NCI-H1048 (cell line): Measurements from ENCODE around the gene CDRT4.

Source experiments
- DNase-seq: peaks from one replicate; lab custom pipeline; 2025; lab: John Stamatoyannopoulos, UW

Gene CDRT4

DNA sequence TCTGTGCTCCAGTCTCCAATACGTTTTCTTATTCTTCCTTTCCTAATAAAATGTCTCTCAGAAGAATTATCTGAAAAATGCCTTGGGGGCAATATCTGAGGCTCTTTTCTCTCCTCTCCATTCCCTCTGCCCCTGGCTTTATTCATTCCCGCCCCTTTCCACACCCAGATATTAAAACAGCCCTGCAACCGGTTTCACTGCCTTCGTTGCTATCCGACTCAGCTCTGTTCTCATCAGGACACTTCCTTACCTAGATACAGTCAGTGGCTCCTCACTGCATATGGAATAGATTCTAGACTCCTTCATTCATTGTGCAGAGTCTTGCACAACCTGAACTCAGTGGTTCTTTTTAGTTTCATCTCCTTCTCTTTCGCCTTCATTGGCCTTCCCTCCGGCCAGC is 74.0 kb downstream of the CDRT4 start:
- no peak for DNase-seq

DNA sequence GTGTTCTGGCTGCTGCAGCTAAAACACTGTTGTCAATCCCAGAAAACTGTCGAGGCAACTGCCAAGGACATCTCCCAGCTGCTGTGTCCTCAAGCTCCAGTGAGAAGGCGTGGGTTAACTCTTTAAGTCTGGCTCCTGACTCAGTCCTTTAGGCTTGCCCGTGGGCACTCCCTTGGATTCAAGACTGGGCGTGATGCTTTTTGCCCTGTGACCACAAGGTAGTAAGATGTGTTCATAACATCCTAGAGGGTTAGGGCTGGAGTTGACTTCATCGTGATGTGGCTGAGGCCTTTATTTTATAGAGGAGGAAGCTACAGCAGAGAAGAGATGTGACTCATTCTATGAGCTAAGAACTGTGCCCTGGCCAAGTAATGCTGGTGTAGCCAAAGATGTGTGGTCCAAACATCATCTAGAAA is 75.1 kb downstream of the CDRT4 start:
- no peak for DNase-seq

DNA sequence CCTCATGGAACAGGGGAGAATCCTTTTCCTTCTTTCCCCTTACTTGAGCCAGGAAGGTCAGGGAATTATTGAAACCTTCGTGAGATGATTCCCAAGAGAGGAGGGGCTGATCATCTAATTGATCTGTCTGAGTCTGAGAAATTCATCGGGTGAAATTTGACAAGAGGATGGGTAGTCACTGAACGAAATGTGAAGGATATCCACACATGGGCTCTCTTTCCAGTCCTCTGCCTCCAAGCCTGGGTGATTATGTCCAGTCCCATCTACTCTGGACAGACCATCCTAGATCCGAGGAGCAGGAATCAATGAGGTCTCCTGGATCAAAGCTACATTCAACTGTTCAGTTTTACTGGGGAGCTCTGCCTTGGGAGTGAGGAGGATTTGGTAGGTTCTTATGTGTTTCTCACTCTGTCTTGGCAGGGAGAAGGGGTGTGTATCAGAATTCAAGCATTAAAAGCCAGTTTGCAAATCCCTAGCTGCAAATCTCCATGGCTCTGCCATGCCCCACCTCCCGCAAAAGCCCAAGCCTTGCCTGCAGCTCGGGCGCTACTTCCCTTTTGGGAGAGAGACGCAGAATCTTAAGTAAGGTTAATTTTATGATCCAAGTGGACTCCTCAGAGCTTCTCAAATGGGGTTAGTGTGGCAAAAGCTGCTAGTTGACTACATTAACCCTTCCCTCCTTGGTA is 78.9 kb downstream of the CDRT4 start:
- DNase-seq: no peak

DNA sequence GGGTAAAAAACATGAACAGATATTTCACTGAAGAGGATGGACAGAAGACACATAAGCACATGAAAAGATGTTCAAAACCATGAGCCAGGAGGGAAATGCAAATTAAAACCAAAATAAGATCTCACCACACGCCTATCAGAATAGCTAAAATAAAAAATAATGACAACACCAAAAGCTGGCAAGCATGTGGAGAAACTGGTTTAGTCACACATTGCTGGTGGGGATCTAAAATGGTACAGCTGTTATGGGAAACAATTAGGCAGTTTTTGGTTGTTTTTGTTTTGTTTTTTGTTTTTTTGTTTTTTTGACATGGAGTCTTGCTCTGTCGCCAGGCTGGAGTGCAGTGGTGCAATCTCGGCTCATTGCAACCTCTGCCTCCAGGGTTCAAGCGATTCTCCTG is 81.3 kb downstream of the CDRT4 start:
- DNase-seq: no peak
